HG03039 (cell line): Measurements from ENCODE around the gene FGD6.
"Not testable (repeated sequence)": the region's sequence is repeated elsewhere in the genome, so short reads cannot be mapped to it uniquely, and the experiment has no call there.

Experiments used
- ATAC-seq: cut with Tn5 transposase; IDR thresholded peaks from one replicate; pipeline ENCODE4 v1.9.1; 2021; ENCODE audit warnings: mild to moderate bottlenecking, moderate library complexity; ENCODE audit not compliant: unreplicated experiment

Gene FGD6

DNA sequence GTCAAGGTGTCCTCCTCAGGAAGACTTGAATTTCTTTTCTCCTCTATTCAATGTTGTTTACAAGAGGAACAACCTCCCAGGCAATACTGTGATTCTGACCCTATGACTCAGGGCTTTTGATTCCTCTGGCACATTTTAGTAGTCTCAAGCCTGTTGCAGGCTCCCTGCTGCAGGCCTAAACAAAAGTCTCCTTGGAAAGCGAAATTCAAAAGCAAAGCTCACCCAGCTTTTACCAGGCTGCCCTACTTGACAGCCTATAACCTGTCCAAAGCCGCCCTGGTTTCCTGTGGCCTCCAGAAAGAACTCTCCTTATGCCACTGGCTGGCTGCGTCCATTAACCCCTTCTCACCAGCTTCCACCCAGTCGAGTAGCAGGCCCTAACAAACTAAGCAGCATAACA is 11.6 kb downstream of the FGD6 start:
- no peak for ATAC-seq

DNA sequence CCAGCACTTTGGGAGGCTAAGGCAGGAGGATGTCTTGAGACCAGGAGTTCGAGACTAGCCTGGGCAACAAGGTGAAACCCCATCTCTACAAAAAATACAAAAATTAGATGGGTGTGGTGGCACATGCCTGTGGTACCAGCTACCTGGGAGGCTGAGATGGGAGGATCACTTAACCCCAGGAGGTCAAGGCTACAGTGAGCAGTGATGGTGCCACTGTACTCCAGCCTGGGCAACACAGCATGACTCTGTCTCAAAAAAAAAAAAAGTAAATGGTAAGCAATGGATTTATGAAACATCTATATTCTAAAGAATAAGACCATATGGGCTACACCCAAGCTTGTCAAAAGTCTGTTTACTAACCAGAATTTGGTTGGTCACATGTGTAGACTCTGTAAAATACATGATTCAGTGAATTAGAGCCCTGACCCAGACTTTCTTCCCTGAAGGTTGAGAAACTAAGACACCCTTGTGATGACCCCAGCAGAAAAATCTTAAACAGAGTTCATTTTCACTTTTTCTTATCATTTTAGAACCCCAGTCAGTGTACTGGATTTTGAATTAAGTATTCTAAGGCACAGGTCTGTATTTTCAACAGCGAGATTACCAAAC is 12.1 kb downstream of the FGD6 start:
- no peak for ATAC-seq

DNA sequence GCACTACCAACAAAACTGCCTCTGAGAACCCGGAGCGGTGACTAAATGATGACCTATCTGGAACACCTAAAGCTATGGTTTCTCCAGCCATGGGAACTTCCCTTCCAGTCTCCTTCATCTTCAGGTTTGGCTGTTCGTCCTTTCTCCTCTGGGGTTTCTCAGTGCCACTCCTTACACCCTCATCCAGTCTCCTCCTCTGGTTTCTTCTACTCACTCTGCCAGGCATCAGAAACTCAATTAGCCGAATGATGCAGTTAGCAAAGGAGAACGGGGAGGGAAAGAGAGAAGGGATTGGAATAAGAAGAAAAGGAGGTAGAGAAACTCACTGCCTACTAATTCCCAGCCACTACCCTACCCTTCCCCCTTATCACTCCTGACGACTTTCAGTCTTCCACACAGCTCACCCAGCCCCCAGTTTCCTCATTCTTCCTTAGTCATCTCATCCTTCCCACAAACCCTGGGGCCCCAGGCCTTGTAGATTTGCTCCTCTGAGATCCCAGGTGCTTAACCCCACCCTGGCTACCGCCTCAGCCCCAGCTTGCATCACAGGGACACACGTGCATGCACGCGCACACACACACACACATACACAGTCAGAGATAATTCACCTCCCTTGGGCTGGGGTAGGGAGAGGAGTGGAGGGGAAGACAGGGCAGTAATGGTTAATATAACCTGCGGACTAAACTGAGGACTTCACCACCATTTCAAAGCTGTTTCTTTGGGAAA is 13.0 kb downstream of the FGD6 start:
- no peak for ATAC-seq

DNA sequence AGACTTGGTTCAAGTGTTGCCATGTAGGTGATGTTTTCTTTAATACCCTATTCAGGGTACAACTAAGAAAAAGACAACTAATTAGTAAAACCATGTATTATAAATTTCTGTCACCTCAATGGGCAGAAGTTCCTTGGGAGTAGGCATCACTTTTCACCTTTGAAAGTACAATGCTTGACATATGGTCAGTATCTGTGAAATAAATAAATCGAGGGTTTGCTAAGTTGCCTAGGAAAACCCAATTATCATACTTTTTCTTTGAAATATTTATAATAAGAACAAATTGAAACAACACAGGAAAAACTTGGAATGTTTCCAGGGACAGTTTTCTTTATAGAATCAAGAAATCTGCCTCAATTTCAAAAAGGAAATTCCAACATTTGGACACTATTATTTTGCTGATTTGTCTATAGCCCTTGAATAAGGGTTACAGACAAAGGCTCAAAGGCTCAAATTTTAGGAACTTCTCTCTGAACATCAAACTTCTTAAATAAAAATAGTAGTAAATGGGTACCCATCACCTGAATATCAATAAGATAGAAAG is 13.7 kb downstream of the FGD6 start:
- ATAC-seq: no peak

DNA sequence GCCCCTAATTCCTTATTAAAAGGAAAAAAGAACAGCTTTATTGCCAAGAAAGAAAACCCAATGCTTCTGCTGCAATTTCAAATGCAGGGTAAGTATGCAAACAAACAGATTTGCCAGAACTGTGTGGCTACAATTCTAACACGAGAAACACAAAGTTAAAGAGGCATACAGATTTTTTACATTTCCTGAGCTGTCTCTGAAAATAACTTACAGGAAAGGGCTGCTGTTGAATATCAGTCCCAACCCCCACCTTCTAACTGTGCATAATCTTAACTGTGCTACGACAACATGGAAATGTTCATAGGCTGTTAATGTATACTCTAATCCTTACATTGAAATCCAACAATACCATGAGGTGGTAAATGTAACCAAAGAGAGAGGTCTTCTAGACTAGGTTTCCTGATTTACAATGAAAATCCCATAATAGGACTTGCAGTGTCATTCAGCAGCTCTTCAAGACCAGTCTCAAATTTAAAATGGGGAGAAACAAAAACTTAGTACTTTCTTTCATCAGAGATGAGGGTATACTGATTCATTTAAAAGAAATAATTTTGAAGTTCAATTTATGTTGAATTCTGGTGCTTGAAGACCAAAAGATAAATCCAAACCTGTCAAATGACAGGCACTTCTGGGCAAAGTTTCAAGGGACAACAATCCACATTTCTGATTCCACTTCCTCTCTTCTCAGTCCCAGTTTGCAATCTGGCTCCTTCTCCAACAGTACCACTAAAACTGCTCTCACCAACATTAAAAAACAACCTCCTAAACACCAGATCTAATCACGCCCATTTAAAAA is 14.4 kb downstream of the FGD6 start:
- no peak for ATAC-seq

DNA sequence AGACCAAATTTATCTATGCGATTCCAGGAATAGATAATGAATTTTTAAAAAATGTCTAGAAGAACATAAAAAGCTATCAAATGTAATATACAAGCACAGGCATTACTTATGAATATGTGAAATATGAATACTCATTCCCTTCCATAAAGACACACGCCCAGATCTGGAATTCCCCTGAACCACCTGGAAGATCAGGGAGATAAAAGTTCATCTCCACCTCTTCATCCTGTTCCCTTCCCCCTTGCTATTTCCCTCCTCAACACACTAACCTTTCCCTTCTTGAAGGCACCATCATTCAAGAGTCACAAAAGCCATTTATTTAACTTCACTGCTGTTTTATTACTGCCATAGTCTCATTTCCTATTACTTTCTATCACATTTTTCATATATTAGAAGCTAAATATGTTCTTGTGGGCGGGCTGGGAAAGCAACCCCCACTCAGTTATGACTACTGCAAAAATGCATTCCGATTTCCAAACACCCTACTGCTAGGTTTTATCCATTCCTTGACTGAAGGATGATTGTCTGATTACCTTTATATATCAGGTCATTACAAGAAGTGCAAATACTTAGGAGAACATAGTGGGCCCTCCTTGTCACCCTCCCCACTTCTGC is 16.1 kb downstream of the FGD6 start:
- ATAC-seq: no peak

DNA sequence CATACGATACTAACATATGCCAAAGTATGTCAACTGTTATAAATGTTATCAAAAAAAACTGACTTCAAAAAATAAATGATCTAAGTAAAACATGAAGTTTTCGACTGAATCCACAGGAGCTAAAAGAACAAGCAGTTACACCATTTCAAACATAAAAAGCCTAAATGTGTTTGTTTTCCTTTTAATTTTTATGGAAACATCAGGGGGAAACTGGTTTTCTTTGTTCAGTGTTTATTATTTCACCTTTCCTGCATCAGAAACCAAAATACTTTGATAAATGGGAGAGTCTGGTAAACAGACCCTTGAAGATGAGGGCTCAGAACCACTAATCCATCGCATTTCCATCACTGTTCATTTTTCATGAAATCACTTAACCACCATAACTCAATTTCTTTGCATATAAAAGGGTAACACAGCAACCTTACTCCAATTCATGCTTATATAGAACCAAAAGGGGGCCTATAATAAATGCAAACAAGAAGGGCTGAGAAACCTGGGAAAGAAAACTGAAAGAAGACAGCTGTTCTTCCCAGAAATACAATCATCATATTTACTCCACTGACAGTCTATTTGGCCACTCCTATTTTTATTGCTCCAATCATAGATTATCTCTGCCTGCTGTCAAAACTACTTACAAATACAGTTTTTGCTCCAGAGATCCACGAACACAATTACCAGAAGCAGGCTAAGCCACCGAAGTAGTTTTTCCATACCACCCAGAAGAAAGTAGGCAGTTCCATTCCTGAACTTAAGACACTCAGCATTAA is 17.0 kb downstream of the FGD6 start:
- ATAC-seq: no peak

DNA sequence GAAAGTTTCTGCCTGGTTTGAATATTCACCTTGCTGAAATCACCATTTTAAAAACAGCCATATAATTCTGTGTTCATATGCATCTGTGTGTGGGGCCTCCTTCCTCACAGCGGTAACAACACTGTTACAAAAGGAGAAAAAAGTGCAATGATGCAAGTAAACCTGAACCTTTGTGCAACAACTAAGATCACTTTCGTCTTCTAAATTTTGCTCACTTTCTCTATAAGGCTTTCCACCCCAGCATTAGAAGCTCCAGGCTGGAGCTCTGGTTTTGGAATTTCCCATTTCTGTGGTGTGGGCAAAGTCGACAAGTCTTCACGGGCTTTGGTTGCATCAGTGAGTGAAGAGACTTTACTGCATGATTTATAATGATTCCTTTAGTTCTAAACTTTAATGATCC is 18.4 kb downstream of the FGD6 start:
- peak; percentile 48 for ATAC-seq

DNA sequence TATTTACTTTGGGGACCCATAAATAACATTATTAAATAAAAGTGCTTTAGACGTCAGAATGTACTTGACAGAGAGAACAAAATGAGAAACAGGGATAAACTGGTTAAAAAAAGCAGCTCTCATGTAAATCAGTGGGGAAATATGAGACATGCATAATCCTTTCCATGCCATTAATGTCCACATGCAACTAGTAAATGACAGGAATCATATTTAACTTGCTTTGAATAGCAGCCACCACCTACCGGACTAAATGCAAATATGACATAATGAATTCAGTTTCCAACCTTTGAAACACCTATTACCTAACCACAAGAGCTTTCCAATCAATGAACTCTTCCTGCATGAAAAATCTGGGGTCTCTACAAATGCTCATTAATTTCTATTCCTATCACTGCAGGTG is 19.6 kb downstream of the FGD6 start:
- no peak for ATAC-seq

DNA sequence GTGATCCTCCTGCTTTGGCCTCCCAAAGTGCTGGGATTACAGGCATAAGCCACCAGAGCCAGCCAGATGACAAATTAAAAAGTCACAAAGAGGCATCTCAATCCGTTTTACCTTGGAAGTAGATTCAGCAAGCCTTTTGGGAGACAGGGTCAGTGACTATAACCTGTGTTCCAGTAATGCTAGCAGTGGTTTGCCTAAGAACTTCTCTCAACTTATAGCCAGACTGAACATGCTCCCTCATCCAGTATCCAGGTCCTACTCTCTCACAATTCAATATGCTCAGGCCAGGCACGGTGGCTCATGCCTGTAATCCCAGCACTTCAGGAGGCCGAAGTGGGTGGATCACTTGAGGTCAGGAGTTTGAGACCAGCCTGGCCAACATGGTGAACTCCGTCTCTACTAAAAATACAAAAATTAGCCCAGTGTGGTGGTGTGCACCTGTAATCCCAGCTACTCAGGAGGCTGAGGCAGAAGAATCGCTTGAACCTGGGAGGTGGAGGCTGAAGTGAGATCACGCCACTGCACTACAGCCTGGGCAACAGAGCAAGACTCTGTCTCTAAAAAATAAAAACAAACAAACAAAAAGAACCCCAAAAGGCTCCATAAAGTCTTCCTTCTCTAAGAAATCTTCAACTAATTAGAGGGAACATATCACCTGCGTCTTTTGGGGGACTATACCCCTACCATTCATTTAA is 20.2 kb downstream of the FGD6 start:
- ATAC-seq: not testable (repeated sequence)

DNA sequence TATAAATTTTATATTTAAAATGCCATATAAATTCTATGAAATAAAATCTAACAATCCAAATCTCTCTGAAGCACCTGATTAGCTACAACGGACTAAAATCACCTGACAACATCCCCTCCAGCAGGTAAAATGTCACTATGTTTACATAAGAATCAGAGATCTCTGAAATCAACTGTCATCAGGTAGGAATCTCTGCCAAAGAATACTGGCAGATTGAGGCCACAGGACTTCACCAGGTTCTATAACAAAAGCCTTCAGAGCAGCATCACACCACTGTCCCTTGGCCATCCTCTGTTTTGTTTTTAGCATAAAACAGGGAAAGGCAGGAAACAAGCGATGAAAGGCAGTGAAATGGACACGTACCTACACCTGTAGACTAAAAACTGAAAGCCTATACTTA is 22.1 kb downstream of the FGD6 start:
- ATAC-seq: no peak

DNA sequence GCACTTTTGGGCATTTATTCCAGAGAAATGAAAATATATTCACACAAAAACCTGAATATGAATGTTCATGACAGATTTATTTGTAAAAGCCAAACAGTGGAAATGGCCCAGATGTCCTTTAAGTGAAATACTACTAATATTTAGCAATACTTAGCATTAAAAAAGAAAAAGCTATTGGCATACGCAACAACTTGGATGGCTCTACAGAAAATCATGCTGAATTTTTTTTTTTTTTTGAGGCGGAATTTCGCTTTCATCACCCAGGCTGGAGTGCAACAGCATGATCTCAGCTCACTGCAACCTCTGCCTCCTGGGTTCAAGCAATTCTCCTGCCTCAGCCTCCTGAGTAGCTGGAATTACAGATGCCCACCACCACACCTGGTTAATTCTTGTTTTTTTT is 24.1 kb downstream of the FGD6 start:
- ATAC-seq: no peak

DNA sequence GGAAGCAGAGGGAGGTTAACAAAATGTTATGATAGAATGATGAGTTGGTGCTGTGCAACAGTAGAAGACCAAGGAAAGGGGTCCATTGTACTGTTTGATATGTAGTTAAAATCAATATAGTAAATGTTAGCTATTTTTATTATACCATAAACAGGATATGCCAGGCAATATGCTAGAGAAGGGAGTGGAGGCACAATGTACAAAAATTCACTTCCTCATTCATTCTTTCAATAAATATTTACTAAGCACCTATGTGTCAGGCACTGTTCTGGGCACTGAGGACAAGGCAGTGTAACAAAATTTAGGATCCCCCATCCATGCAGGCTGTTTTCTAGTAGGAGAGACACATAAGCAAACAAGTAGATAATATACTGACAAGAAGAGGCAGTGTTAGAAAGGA is 25.0 kb downstream of the FGD6 start:
- no peak for ATAC-seq

DNA sequence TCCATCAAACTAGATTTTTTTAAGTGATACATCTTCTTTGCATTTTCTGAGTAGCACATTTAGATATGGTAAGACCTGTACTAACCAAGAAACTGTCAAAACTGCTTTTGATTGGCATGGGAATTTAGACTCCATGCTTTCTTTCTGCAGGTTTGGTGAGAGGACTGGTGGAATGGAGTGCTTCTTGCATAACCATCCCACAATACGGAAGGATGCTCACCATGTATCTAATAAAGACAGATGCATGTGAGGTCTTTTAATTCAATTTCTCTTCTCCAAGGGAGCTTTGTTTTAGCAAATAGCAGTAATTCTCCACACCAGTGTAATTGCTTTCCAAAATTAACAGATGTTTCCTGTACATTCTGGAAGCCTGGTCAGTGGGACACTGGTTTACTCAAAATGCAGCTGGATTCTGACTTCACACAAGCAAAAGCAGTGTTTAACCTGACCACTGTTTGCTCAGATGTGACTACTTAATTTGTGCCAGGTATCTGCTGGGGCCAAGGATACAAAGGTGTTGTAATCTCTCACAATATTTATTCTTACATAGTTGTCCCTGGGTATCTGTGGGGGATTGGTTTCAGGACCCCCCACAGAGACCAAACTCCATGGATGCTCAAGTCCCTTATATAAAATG is 26.1 kb downstream of the FGD6 start:
- ATAC-seq: no peak

DNA sequence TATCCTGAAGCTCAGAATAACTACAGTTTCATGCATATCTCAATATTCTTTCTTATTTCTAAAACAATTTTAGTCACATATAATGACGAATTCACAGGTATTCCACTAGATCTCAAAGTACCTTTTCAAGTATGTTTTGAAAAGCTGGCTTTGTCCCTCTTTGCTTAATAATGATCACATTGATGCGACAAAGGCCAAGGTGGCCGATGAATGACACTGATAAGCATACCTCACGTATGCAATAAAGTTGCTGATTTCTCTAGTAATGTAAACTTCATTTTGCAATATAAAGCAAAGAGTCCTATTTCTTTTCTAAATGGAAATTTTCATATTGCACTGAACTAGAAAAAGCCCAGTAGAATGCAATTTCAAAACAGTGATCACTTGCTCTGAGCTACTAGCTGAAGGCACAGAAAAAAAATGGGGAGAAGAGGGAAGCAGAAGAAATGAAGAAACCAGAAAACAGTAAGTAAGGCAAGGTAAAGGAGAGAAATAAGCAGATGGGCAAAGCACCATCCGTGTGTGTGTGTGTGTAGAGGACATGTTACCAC is 29.3 kb downstream of the FGD6 start:
- no peak for ATAC-seq

DNA sequence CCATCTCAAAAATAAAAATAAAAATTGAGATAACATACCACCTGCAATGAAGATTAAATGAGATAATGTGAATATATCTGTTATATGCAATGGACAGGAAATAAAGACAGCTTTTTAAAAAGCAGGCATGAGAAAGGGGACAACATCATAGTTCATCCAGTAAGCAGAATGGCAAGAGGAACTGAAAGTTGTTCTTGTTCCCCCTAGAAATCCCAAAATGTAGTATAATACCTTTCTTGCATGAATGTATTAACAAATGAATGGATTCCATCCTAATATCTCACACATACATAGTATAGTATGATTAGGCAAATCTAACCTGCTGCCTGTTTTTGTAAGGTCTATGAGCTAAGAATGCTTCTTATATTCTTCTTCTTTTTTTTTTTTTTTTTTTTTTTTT is 31.4 kb downstream of the FGD6 start:
- no peak for ATAC-seq

DNA sequence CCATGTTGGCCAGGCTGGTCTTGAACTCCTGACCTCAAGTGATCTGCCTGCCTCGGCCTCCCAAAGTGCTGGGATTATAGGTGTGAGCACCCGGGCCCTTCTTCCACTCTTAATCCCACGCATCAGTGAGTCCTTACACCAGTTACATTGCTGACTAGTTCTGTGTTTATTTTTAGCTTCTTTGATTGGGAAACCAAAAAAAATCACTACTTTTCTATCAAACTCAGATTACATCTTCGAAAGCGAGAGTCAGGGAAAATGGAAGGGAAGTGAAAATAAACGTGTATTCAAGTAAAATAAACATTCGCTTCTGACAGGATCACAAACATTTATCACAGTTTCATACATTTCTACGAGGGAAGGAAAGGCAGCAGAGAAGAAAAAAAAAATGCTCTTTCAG is 32.2 kb downstream of the FGD6 start:
- ATAC-seq: no peak

DNA sequence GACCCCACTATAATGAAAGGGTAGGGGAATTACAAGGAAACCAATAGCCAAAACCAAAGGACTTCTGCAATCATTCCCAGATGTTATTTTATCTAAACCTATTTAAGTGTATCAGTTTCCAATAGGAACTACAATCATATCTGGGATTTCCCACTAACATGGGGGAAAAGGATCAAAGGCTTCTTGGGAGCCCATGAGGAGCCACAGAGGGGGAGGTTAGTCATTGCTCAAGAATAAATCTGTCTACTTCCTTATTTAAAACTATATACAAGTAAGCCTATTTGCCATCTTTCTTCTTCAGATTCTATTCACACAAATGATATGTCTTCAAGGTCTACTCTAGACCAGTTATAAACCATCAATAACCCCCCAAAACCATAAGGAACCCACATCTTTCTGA is 33.1 kb downstream of the FGD6 start:
- ATAC-seq: no peak

DNA sequence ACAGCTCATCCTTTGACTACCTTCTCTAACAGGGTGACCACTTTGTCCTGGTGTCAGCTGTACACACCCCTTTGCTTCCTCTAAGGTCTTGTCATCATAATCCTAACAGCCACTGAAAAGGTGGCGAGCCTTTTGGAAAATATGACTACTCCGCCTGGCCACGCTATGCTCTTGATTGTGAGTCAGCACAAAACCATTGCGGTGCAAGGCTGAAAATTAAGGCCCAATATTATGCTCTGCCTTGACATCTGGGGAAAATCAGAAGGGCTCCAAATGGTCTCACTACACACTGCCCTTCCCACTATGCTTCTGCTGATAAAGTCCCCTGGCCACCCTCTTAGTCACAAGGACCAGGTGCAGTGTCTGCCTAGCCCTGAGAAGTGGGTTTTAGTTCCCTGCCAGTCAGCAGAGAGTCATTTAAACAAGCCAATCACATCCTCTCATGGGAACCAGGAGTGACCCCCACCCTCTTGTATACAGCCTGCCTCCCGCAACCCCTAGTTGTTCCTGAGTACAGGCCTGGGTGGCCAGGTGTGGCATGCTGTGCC is 34.3 kb downstream of the FGD6 start:
- ATAC-seq: peak; percentile 41
